ENCODE data around the gene SEPTIN3. TPM values are rescaled to one million over a fixed set of nuclear protein-coding genes. Genes with fewer than 3 reads are reported as not detected.

Gene SEPTIN3
- total and polyA plus RNA-seq, 10 of the 15 experiments (the other 5 are each of a cell fraction or from before 2014, with no cell fraction given): 0.05 to 3.1 (median 0.87) TPM

GRCh38 chr22:41946629-41947423, 22.4 kb upstream of the SEPTIN3 start, which contains the start of gene CENPM (continued):
- peak in 1 of 2 experiments; percentile 33; a peak in 2 of 4 replicates for TF ChIP-seq IKZF2 (IDR thresholded peaks at IDR 0.05)
- no peak for TF ChIP-seq TCF7 (IDR thresholded peaks at IDR 0.05; ENCODE audit: borderline replicate concordance)
- no peak for TF ChIP-seq RBBP5 (conservative IDR thresholded peaks at IDR 0.05)
- TF ChIP-seq CREM (IDR thresholded peaks at IDR 0.05; ENCODE audit: low read depth): no peak; the same call in 1 of the 2 replicates
- peak; percentile 80; the same call in 1 of the 2 replicates for TF ChIP-seq ATF3 (IDR thresholded peaks at IDR 0.05; ENCODE audit: borderline replicate concordance, extremely low read depth, low read depth, low read length)
- no peak for TF ChIP-seq CHD1 (IDR thresholded peaks at IDR 0.05; ENCODE audit: low read depth, low read length)
- TF ChIP-seq MEF2B (IDR thresholded peaks at IDR 0.05; ENCODE audit: partially characterized antibody, poor library complexity, severe bottlenecking): no peak
- TF ChIP-seq TAF1 (IDR thresholded peaks at IDR 0.05; ENCODE audit: borderline replicate concordance, low read depth, low read length): peak; percentile 52; the same call in 1 of the 2 replicates
- no peak for TF ChIP-seq EZH2 (IDR thresholded peaks at IDR 0.05; ENCODE audit: borderline replicate concordance, control insufficient read depth, low read depth, low read length)
- TF ChIP-seq, protein P1, sequence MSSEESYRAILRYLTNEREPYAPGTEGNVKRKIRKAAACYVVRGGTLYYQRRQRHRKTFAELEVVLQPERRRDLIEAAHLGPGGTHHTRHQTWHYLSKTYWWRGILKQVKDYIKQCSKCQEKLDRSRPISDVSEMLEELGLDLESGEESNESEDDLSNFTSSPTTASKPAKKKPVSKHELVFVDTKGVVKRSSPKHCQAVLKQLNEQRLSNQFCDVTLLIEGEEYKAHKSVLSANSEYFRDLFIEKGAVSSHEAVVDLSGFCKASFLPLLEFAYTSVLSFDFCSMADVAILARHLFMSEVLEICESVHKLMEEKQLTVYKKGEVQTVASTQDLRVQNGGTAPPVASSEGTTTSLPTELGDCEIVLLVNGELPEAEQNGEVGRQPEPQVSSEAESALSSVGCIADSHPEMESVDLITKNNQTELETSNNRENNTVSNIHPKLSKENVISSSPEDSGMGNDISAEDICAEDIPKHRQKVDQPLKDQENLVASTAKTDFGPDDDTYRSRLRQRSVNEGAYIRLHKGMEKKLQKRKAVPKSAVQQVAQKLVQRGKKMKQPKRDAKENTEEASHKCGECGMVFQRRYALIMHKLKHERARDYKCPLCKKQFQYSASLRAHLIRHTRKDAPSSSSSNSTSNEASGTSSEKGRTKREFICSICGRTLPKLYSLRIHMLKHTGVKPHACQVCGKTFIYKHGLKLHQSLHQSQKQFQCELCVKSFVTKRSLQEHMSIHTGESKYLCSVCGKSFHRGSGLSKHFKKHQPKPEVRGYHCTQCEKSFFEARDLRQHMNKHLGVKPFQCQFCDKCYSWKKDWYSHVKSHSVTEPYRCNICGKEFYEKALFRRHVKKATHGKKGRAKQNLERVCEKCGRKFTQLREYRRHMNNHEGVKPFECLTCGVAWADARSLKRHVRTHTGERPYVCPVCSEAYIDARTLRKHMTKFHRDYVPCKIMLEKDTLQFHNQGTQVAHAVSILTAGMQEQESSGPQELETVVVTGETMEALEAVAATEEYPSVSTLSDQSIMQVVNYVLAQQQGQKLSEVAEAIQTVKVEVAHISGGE (CRISPR knock-in tag; IDR thresholded peaks at IDR 0.05): no peak
- TF ChIP-seq, protein P2, sequence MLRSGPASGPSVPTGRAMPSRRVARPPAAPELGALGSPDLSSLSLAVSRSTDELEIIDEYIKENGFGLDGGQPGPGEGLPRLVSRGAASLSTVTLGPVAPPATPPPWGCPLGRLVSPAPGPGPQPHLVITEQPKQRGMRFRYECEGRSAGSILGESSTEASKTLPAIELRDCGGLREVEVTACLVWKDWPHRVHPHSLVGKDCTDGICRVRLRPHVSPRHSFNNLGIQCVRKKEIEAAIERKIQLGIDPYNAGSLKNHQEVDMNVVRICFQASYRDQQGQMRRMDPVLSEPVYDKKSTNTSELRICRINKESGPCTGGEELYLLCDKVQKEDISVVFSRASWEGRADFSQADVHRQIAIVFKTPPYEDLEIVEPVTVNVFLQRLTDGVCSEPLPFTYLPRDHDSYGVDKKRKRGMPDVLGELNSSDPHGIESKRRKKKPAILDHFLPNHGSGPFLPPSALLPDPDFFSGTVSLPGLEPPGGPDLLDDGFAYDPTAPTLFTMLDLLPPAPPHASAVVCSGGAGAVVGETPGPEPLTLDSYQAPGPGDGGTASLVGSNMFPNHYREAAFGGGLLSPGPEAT (IDR thresholded peaks at IDR 0.05; ENCODE audit: low read depth): peak; percentile 97
- TF ChIP-seq NR2F1 (conservative IDR thresholded peaks at IDR 0.05): 0 out of 2 replicates have a peak, but pooled peaks have one; percentile 17
- TF ChIP-seq, protein P3, sequence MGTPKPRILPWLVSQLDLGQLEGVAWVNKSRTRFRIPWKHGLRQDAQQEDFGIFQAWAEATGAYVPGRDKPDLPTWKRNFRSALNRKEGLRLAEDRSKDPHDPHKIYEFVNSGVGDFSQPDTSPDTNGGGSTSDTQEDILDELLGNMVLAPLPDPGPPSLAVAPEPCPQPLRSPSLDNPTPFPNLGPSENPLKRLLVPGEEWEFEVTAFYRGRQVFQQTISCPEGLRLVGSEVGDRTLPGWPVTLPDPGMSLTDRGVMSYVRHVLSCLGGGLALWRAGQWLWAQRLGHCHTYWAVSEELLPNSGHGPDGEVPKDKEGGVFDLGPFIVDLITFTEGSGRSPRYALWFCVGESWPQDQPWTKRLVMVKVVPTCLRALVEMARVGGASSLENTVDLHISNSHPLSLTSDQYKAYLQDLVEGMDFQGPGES (IDR thresholded peaks at IDR 0.05): peak; percentile 89
- TF ChIP-seq JUNB (IDR thresholded peaks at IDR 0.05): no peak
- TF ChIP-seq RAD51 (IDR thresholded peaks at IDR 0.05): peak; percentile 95
- peak; percentile 99 for TF ChIP-seq SIN3A (IDR thresholded peaks at IDR 0.05; ENCODE audit: low read depth, low read length)
- no peak for TF ChIP-seq FOXM1 (IDR thresholded peaks at IDR 0.05; ENCODE audit: low read depth, low read length)
- TF ChIP-seq GATAD2B (conservative IDR thresholded peaks at IDR 0.05; ENCODE audit: low read depth): peak; percentile 63; the same call in 1 of the 2 replicates
- TF ChIP-seq PAX8 (IDR thresholded peaks at IDR 0.05): no peak
- TF ChIP-seq RB1 (IDR thresholded peaks at IDR 0.05; ENCODE audit: borderline replicate concordance): peak; percentile 99
- peak; percentile 90 for TF ChIP-seq E2F4 (IDR thresholded peaks at IDR 0.05; ENCODE audit: low read depth, low read length)
- TF ChIP-seq MYC (IDR thresholded peaks at IDR 0.05; ENCODE audit: insufficient read depth, insufficient read length, insufficient replicate concordance, low read length, severe bottlenecking): peak; percentile 36
- TF ChIP-seq LARP7 (IDR thresholded peaks at IDR 0.05): peak; percentile 28; the same call in 1 of the 2 replicates

All from GM12878 (cell line).